PFSK-1 (cell line): ENCODE results near the gene UNCX.

Experiments
- FOXP2 ChIP-seq: optimal IDR thresholded peaks from 2 replicates; pipeline ENCODE3; 2011; ENCODE audit warnings: borderline replicate concordance, control low read depth, inconsistent platforms; ENCODE audit not compliant: insufficient read depth; ENCODE audit errors: extremely low read length, extremely low read depth
- POLR2AphosphoS5 ChIP-seq: IDR thresholded peaks from 2 replicates; pipeline ENCODE4 v1.6.1; 2012; ENCODE audit warnings: low read depth, mild to moderate bottlenecking, control low read depth, low read length, moderate library complexity
- REST ChIP-seq, 2 experiments: IDR thresholded peaks; 2 replicates each; pipeline versions ENCODE4 v1.6.1 to v1.8.0; 2011 to 2012; ENCODE audit warnings: low read depth in 2 of 2, low read length in 2 of 2, control low read depth in 1 of 2, inconsistent platforms in 1 of 2, mild to moderate bottlenecking in 1 of 2, moderate library complexity in 1 of 2; ENCODE audit not compliant: insufficient read depth in 1 of 2
- SIN3A ChIP-seq: IDR thresholded peaks from 2 replicates; pipeline ENCODE4 v1.6.1; 2012; ENCODE audit warnings: mild to moderate bottlenecking, low read length, moderate library complexity, borderline replicate concordance; ENCODE audit not compliant: insufficient read depth
- TAF1 ChIP-seq: IDR thresholded peaks from 2 replicates; pipeline ENCODE4 v1.6.1; 2012; ENCODE audit warnings: low read length, control low read depth, borderline replicate concordance; ENCODE audit not compliant: insufficient read depth

UNCX gene

GRCh38 chr7:1232103-1232466 lies 587 bp upstream of the UNCX start:
- no peak for TF ChIP-seq TAF1
- no peak for TF ChIP-seq FOXP2
- TF ChIP-seq POLR2AphosphoS5, result no peak
- no peak for TF ChIP-seq REST (IDR thresholded peaks at IDR 0.05; ENCODE audit: insufficient read depth in 1 of 2, low read depth in 2 of 2, low read length in 2 of 2)
- TF ChIP-seq SIN3A, result no peak

GRCh38 chr7:1233333-1234048 lies 819 bp downstream of the UNCX start:
- no peak for TF ChIP-seq SIN3A
- no peak for TF ChIP-seq TAF1
- TF ChIP-seq FOXP2, result no peak
- TF ChIP-seq REST (IDR thresholded peaks at IDR 0.05; ENCODE audit: insufficient read depth in 1 of 2, low read depth in 2 of 2, low read length in 2 of 2), result no peak
- no peak for TF ChIP-seq POLR2AphosphoS5

- TF ChIP-seq FOXP2 (no peak), POLR2AphosphoS5 (no peak), TAF1 (no peak), REST (IDR thresholded peaks at IDR 0.05; ENCODE audit: insufficient read depth in 1 of 2, low read depth in 2 of 2, low read length in 2 of 2) (no peak), SIN3A (no peak)
Observed at GRCh38 chr7:1234049-1234880, 1.6 kb downstream of the UNCX start.

GRCh38 chr7:1234881-1235500 lies 2.3 kb downstream of the UNCX start:
- TF ChIP-seq REST (IDR thresholded peaks at IDR 0.05; ENCODE audit: insufficient read depth in 1 of 2, low read depth in 2 of 2, low read length in 2 of 2) (no peak), FOXP2 (no peak)
